Fibroblast of peridontal ligament (primary cell): Measurements from ENCODE around the gene FGF14.
"Not testable (repeated sequence)": the region's sequence is repeated elsewhere in the genome, so short reads cannot be mapped to it uniquely, and the experiment has no call there.

ENCODE experiments used
- DNase-seq: peaks from one replicate; pipeline ENCODE4 v3.0.0-alpha.2; 2010; ENCODE audit errors: extremely low read depth

FGF14 gene

DNA sequence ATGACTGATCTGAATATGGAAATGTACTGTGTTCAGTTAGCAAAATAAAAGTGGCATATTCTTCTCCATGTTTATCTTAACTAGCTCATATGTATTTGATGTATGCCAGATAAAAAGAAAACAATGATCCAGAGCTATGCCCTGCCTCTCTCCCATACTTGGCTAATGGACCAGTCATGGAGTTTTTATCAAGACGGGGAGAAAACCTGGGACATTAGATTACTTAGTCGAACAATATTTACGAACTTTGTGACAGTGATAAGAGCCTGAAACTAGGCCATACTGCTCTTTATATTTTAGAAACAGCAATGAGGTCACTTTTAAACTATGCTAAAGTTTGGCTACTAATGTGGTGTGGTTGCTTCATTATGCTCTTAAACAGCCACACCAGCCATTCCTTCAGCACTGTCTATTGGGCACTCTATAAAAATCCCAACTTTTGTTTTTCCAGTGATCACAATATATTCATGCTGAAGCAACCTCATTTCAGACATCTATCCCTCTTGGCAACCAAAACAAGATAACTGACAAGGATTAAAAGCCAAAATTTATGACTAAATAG, 265.0 kb downstream of the FGF14 start:
- DNase-seq, result no peak

DNA sequence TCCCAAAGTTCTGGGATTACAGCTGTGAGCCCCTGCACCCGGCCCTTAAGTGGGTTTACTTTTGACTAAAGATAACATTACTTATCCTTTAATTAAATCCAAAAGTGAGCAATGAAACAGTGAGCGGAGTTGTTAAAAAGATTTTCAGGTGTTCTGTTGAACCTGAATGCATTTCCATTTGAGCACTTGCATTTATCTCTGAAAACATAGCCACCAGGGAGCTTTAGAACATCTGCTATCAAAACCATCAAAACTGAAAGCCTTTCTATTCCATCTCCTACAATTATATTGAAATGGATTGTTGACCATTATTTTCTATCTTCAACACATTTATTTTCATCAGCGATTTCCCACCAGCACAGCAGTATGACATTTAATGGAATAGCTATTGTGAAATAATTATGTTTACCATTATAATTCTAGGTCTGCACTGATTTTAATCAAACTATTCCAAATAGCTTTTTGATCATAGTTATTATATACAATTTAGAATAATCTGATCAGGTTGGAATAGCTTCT, 269.0 kb downstream of the FGF14 start:
- DNase-seq, result no peak

DNA sequence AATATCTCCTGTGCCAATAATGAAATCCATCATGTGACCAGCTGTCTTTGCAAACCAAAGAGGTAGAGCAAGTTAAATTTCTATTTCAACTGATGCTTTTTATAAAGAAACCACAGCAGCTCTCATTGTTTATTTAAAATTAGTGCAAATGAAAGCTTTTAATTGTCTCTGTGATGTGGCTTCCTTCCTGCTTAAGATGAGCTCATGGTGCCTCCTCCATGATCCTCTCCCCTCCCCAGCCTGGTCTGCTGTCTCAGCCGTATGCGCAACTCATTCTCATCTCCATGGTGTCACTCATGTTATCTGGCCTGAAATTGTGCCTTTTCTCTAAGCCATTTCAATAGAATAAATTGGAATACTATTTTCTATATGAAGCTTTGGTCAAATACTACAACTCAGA, 270.6 kb downstream of the FGF14 start:
- DNase-seq, result no peak

DNA sequence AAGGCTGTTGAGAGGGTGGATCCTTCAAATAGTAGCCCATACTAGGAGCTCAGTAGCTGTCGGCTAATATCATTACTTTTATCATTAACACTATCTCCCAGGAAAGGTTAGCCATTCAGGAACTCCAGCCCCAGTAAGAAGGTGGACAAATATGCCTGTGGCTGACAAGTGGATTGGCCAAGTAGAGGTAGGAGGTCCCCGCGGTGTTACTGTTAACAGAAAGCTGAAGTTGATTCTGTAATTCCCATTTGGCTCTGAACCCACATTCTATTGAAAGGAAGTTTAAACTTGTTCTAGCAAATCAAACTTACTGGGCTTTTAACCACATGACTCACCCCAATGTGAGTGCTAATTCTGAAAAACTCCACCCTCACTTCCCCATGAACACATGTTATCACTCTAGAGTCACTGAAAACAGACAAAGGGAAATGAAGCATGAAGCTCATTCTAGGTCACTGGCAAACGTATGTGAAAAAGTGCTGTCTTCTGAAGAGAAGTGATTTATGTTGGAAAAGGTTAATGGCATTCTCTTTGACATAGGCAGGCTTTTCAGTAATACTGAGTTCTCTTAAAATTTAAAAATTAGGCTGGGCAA, 273.5 kb downstream of the FGF14 start:
- peak; percentile 5 for DNase-seq

DNA sequence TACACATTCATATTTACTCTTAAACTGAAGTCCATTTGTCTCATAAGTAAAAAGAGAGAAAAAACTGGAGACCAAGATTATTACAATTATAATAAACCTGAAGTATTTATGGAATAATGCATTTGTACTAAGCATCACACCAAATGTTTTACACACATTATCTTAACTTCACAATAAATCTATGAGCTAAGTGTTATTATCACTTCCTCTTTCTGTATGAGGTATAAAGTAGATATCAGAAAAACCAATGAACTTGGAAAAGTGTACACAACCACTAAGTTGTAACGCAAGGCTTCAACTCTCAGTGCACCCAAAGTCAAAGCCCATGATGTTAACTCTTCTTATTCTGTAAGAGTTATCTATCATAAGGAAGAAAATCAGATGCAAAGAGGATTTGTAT, 274.7 kb downstream of the FGF14 start:
- DNase-seq, result no peak

DNA sequence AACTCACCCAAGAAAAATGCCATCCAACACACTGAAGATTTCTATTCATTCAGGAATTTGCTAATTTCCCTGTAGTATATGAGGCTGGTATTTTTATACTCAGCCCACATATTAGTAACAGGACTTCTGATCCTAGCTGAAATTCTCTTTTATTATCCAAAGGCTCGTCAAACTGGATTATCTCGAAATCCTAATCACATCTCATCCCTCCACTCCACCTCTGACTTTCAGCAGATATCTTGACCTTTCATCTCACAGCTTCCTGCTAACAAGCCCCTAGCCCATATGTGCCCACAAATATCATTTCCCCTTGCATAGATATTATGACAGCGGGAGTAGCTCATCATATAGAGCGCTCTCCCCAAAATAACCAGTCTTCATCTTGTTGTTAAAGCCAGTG, 279.7 kb downstream of the FGF14 start:
- no peak for DNase-seq

DNA sequence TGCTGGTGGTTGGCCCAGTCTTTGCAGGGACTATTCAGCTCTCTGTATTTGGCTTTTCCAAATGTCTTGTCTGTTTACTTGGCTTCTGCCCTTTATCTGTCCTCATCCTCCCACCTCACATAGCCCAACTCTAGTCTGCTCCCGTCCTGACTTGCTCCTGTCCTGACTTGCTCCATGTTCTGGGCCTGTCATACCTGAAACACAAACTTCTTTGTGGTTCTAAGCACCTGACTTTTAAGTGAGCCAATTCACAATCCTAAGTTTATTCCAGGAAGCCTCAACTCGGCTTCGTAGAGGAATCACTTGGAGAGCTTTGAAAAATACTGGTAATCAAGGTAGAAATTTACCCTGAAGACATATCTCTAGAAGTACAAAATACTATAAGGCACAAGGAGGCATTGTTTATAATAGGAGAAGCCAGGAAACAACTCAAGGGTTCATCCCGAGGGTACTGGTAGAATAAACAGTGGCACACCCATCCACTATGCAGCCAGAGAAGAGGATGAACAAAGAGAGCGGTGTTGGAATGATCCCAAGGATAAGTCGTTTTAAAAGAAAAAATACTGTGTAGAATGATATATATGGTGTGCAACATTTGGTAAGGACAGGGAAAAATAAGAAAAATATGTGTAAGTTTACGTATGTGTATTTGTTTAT, 284.5 kb downstream of the FGF14 start:
- no peak for DNase-seq

DNA sequence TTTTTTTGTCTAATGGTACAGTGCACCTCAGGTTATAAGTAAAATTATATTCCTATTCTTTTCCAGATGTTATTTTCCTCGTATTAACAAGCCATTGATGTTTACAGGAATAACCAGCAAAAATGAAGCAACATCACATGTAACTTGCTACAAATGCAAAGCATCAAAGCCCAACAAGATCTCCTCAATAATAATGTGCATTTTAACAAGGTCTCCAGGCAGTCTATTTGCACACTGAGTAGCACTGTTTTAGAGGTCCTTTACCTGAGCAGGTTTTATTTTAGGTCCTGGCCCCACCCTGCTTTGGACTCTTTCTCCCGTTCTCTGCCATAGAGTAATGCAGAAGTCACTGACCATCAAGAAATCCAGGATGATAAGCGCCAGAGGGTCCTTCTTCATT, 298.4 kb downstream of the FGF14 start:
- DNase-seq, result no peak

DNA sequence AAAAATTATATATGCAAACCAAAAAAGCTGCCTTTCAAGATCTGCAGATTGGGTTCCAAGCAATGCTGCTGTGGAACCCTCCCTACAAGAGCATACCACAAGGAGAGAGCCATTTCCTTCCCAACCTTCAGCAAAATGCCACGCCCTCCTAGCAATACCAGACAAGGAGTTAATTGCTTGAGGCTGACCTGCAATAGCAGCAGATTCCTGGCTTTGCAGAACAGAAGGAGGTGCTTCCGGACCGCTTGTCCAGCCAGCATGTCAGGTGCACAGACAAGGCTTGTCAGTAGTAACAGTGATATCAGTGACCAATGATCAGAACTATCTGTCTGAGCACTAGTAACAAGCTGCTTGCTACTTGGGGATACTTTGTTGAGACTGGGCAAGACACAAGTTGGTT, 301.6 kb downstream of the FGF14 start:
- DNase-seq, result no peak

DNA sequence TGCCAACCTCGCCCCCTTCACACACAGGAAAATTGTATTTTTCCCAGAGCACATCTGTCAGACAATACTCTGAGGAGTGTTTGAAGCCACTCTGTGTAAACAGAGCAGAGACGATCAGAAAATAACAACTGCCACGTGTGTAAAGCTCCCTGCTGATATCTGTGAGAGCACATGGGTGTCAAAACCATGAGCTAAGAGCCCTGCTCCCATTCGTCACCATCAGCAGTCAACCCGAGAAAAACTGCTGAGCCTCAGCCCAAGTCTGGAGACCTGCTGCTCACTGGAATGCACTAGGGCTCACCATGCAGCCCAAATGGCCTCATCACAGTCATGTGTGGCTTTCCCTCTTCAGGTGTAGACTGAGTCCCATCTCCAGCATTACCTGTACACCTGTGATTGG, 304.1 kb downstream of the FGF14 start:
- no peak for DNase-seq

DNA sequence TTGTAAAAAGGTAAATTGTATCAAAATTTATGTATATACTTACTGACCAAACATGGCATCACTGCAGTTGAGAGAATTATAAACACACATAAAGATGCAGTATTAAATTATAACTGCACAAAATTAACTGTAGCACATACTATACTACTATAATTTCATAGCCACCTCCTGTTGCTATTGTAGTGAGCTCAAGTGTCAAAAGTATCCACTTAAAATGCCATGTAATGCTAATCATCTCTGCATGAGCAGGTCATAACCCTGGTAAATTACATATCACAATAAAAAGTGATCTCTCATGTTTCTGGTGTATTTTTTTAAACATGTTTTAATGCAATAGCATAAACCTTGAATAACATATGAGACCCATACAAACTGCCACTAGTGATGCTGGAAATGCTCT, 308.6 kb downstream of the FGF14 start:
- DNase-seq, result not testable (repeated sequence)

DNA sequence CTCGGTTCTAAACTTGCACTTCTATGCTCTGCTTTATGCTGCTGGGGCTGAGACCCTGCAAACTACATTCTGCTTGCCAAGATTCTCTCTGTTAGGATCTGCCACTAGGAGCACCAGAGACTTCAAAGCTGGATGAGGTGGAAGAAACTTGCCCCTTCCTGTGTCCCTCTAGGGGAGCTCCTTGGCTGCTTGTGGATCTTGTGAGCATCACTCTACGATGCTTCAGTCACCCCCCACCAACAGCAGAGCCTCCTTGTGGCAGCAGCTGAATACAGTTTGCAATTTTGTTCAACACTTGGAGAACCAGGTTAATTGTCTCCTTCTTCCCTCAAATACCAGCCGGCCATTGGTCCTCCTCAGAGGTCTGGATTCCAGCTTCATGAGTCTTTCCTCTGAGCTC, 310.6 kb downstream of the FGF14 start:
- no peak for DNase-seq

DNA sequence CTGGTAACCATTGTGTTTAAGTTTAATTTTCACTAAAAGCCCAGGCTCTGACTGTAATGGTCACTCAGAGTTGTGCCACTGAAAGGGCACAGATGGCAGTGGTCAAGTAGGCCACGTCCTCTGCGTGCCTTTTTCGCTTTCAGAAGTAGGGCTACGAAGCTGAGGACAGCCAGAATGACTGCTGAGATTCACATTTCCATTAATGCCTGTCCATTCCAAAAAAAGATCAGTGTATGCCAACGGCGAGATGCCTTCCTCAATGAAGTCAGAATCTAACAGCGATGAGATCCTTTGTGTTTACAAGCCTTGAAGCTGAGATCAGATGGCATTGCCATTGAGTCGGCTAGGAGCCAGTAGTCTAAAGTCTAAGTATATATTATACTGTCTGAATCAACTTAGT, 311.3 kb downstream of the FGF14 start:
- DNase-seq, result no peak

DNA sequence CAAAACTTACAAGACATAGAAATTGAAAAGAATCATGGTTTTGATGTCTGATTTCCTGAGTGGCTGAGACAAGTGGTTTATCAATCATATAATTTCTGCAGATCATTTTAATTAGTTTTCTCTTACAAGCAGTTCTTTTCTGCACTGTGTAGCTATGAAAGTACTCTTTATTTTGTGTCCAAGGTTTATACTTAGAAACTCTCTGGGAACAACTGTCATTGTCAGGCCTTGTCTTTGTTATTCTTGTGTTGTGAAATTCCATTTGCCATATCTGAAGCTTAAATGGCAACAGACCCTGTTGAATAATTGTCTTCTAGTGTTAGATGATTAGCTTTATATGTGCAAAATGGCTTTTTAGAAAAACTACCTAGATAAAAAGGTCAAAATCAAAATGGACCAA, 312.1 kb downstream of the FGF14 start:
- DNase-seq, result no peak

DNA sequence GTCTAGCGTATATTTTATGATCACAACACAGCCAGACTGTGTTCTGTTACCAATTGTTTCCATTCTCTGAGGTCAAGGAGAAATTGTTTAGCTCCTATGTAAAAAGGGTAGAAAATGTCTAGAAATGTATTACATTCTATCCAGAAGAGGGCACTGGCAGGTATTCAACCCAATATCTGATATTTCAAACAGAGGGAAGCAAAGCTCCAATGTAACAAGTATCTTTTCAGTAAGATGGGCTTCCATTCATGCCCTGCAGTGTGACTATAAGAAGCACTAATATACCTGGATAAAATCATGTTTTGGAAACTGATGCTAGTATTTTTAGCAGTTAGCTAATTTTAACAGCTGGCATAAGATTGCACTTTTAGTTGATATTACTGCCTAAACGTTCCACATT, 312.7 kb downstream of the FGF14 start:
- no peak for DNase-seq

DNA sequence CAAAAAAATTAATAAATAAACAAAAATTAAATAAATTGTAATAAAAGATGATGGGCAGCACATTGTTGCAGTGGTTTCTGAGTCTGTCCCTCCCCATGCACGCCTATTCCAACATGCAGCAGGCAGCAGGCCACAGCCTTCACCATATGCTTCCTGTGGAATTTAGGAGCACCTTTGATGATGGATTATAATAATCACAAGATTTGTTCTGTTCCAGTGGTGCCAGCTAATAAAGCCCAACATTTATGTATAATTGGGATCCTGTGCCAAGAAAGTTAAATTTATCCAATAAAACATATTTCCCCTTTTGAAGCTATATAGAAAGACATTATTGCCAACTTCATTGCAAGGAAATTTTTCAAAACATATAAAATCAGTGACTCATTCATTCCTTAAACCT, 328.6 kb downstream of the FGF14 start:
- no peak for DNase-seq

DNA sequence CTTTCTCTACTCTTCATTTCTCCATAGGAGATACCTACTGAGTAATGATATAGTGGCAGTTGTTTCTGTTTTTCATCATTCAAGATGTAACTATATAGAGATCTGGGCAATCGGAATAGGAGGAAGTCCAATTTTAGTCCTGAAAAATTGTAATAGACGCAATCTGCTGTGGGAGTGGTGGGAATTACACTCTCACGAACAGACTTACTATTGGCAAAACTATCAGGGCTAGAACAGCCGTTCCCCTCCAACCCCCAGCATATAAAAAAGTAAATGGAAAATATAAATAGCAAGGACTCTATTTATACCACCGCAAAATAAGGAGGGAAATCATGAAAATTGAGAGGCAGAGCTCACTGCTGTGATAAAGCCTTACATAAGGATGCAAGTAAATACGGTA, 330.1 kb downstream of the FGF14 start:
- no peak for DNase-seq

DNA sequence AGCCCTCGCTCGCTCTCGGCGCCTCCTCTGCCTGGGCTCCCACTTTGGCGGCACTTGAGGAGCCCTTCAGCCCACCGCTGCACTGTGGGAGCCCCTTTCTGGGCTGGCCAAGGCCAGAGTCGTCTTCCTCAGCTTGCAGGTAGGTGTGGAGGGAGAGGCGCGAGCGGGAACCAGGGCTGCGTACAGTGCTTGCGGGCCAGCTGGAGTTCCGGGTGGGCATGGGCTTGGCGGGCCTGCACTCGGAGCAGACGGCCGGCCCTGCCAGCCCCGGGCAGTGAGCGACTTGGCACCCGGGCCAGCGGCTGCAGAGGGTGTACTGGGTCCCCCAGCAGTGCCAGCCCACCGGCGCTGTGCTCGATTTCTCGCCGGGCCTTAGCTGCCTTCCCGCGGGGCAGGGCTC, 333.5 kb downstream of the FGF14 start:
- DNase-seq, result not testable (repeated sequence)

DNA sequence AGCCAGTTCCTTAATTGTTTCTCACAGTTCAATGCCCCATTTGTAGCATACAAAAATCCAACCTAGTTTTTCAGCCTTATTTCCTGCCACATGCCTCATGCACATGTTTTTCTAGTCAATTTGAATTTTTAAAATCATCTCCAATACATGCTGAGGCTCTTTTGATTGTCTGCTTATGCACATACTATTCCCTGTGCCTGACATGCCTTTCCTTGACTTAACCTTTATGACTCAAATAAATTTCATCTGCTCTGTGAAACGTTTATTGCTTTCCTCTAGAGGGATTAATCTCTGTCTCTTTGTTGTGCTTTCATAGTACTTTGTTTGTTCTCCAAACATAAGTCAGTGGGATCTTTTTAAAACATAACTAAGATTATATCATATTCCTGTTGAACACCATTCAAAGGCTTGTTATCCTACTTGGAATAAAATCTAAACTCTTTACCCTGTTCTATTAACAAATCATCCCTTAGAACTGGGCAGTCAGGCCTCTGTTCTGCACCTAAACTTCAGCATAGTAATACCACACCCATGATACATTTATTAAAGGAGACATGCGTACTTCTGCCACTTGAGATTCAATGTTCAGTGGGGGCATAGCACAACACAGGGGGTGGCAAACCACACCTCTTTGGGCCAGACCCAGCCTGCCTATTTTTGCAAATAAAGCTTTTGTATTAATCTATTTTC, 346.6 kb downstream of the FGF14 start:
- no peak for DNase-seq

DNA sequence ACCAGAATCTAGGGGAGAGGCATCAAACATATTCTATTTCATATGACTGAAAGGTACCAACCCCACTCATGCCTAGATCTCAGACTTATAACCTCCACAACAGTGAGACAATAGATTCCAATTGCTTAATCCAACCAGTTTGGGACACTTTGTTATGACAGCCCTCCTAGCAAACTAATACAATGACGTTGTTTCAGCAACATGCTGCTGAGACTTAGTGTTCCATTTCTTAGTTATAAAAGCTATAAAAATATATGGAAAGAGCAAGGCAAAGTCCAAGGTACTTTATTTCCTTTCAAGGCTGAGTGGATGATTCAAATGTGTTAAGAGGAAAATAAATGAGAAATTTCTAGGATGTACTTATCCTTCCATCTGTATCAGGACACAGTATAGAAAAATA, 352.0 kb downstream of the FGF14 start:
- no peak for DNase-seq

DNA sequence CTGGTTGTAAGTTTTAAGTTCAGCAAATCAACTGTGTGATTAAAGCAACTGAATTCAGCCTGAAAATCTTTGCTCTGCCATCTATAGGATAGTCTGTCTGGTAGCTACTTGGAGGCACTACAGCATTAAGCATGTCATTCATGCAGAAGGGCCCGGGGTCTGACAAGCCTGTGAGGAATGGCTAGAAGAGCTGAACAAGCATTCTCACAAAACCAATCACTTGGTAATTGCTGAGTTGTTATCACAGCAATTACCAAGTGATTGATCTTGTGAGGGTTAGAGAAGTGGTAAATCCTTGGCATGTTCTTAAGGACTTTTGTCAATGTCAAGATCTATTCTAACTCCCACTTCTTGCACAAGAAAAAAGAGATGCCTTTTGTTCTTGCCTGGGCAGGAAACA, 356.1 kb downstream of the FGF14 start:
- no peak for DNase-seq

DNA sequence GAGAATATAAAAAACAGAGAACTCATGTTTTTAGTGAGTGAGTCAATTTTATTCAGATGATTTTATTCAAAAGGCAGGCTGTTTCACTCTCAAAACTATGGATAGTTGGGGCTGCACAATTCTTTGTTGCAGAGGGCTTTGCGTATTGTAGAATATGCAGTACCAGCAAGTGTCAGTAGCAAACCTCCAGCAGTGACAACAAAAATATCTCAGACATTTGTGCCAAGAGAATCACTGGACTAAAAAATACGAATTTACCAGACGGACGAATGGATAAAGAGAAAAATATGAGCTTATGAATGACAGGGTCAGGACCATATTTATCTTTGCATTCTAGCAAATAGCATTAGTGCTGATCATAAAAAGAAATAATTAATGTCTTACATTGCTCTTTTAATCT, 359.1 kb downstream of the FGF14 start:
- no peak for DNase-seq

DNA sequence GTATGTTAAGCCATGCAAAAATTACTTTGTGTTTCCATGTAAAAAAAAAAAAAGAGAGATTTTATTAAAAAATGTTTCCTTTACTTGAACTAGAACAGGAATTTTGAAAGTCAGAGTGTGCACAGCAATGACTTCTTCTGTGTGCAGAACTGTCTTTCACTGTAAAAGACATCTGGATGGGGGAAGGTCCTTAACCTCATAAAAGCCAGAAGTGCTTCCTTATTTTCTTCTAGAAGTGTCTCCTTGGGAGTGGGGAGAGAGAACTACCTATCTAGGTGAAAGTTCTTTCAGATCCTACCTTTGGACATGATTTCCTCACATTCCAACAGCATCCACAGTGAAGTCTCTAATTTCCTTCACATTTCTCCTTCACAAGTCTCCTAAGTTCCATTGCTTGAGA, 360.3 kb downstream of the FGF14 start:
- no peak for DNase-seq
